GM18508 (cell line): ENCODE measurements around the gene NANOG.
"Not testable (repeated sequence)": the region's sequence is repeated elsewhere in the genome, so short reads cannot be mapped to it uniquely, and the experiment has no call there.

Experiments
- ATAC-seq: cut with Tn5 transposase; IDR thresholded peaks from one replicate; pipeline ENCODE4 v1.9.1; 2021; ENCODE audit warnings: moderate number of reproducible peaks; ENCODE audit not compliant: insufficient read depth, unreplicated experiment

Gene NANOG

GRCh38 chr12:7788884-7789528, at the start of gene NANOG:
Gene NANOG, plus strand, starts transcription at chr12:7789402. Its CDS starts 213 bp downstream, at chr12:7789615.
- not testable (repeated sequence) for ATAC-seq

GRCh38 chr12:7747246-7747645, 42.0 kb upstream of the NANOG start, which contains the start of gene CLEC4C:
Gene CLEC4C, minus strand, starts transcription at chr12:7747375. Its CDS starts 27 bp downstream, at chr12:7747348.
- ATAC-seq = no peak

GRCh38 chr12:7748852-7749251, 40.4 kb upstream of the NANOG start:
- ATAC-seq = no peak

GRCh38 chr12:7749442-7749841, 39.8 kb upstream of the NANOG start:
- no peak for ATAC-seq

- no peak for ATAC-seq
Observed at GRCh38 chr12:7750350-7750749, 38.9 kb upstream of the NANOG start.

GRCh38 chr12:7751394-7751793, 37.8 kb upstream of the NANOG start:
- no peak for ATAC-seq

- not testable (repeated sequence) for ATAC-seq
Observed at GRCh38 chr12:7751941-7752922, 37.0 kb upstream of the NANOG start.

- ATAC-seq = not testable (repeated sequence)
Observed at GRCh38 chr12:7755668-7756067, 33.5 kb upstream of the NANOG start.

GRCh38 chr12:7756993-7757392, 32.2 kb upstream of the NANOG start:
- no peak for ATAC-seq

- ATAC-seq = no peak
Observed at GRCh38 chr12:7758766-7759140, 30.4 kb upstream of the NANOG start.

GRCh38 chr12:7769999-7770398, 19.2 kb upstream of the NANOG start:
- ATAC-seq = no peak

- ATAC-seq = no peak
Observed at GRCh38 chr12:7781274-7781673, 7.9 kb upstream of the NANOG start.

GRCh38 chr12:7782055-7782454, 7.1 kb upstream of the NANOG start:
- ATAC-seq = no peak

GRCh38 chr12:7783433-7783832, 5.8 kb upstream of the NANOG start:
- ATAC-seq = not testable (repeated sequence)

GRCh38 chr12:7784701-7785100, 4.5 kb upstream of the NANOG start:
- no peak for ATAC-seq

GRCh38 chr12:7787574-7788293, 1.5 kb upstream of the NANOG start:
- ATAC-seq = no peak

GRCh38 chr12:7788294-7788660, 925 bp upstream of the NANOG start:
- no peak for ATAC-seq

GRCh38 chr12:7793211-7793610, 4.0 kb downstream of the NANOG start:
- ATAC-seq = no peak

- ATAC-seq = not testable (repeated sequence)
Observed at GRCh38 chr12:7797269-7797668, 8.1 kb downstream of the NANOG start.

GRCh38 chr12:7797698-7798398, 8.6 kb downstream of the NANOG start:
- ATAC-seq = no peak
